ENCODE data around the gene ZFP82.

ZFP82 gene

DNA sequence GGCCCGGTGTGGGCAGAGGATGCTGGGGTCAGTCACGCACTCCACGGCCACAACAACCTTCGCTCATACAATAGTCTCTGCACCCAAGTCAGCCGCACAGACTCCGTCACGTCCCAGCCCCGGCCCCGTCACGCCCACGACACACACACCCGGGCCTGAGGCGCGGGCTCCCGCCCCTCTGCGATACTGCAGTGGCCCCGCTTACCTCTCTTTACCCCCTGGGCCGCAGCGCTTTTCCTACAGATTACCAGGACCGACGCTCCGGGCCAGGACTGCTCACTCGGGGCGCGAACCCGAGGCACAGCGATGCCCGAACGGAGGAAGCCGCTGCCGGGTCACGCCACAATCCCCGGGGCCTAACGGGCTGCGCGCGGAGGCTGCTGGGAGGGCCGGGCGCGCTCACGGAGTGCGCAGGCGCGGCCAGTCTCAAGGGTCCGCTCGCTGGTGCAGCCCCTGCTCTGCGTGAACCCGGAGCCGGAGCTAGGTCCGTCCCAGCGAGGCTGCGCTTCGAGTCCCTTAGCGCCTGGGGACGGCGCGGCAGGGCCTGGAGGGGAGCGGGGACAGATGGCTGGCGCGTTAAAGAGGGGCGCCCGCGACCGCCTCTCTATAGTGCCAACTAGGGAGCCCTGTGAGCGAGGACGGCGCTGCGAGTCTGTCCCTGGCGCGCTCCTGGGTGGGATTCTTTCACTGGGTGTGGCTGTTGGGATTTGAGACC lies at the start of gene ZFP82:
Gene ZFP82, minus strand, starts transcription at position 358 of the 715 bp plus-strand sequence. CDS start 8,855 bp downstream, outside the sequence.
- FAIRE-seq = no peak

- FAIRE-seq = no peak
These were observed 41.6 kb upstream of the ZFP82 start for GRCh38 chr19:36460046-36460445.

DNA sequence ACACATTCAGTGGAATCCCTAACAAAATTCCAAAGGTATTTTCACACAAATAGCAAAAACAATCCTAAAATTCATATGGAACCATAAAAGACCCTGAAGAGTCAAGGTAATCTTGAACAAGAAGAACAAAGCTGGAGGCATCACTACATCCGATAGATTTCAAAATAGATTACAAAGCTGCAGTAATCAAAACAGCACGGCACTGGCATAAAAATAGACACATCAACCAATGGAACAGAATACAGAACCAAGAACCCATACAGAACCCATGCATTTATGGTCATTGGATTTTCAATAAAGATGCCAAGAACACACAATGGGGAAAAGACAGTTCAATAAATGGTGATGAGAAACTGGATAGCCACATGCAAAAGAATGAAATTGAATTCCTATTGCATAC lies 38.4 kb upstream of the ZFP82 start:
- no peak for FAIRE-seq

- no peak for FAIRE-seq
These were observed 30.7 kb upstream of the ZFP82 start for GRCh38 chr19:36449059-36449670.

- FAIRE-seq = no peak
These were observed 22.9 kb upstream of the ZFP82 start for GRCh38 chr19:36441339-36441738.

DNA sequence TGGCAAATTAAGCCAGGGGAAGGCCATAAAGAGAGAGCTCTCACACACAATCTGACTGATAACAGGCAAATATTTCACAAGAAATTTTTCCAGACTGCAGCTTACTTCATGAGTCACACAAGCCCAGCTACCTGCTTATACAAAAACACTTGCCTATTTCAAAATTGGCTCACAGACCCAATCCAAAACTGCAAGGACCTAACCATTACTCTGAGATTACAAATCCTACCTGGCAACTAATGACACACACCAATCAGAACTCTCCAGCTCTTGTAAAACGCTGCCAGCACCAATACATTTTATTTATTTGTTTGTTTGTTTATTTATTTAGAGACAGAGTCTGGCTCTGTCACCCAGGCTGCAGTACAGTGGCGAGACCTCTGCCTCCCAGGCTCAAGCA lies 18.1 kb upstream of the ZFP82 start:
- no peak for FAIRE-seq

DNA sequence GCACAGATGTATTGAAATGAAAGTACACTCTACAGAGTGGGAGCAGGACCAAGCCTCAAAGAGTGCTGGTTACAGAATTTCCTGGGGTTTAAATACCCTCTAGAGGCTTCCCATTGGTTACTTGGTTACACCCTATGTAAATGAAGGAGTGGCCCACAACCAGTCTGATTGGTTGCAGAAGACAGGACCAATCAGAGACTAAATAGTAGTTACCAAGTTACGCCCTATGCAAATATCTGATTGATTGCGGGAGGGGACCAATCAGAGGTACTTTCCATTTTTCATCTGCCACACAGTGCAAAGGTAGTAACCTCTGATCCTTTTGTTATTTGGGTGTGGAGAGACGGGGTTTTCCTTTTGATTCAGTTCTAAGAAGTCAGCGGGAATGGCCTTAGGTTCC lies 5.5 kb upstream of the ZFP82 start:
- no peak for FAIRE-seq

GRCh38 chr19:36421749-36422481 lies 3.5 kb upstream of the ZFP82 start:
- FAIRE-seq = no peak

DNA sequence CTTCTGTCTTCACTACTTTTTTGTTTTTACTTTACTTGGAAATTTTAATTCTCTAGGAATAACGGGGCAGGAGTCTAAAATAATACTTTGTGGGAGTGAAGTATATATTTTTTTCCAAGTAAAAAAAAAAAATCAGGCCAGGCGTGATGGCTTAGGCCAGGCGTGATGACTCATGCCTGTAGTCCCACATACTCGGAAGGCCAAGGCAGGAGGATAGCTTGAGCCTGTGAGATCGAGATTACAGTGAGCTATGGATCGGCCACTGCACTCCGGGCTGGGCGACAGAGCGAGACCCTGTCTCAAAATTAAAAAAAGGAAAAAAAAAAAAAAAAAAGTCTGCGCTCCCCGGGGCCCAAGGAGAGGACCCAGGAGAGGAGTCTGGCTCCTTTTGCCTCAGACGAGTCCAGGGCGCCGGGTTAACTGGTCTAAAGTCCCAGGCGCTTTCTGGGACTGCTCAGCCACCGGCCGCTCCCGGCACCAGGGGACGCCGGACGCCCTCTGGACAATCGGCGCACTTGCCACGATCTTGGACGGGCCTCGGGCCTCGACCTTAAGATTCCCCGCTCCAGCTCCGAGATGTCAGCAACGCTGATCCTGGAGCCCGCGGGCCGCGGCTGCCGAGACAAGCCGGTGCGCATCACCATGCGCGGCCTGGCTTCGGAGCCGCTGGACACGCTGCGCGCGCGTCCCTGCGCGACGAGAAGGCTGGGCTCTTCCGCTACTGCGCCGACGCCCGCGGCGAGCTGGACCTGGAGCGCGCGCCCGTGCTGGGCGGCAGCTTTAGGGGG lies 2.7 kb upstream of the ZFP82 start:
- FAIRE-seq = no peak

DNA sequence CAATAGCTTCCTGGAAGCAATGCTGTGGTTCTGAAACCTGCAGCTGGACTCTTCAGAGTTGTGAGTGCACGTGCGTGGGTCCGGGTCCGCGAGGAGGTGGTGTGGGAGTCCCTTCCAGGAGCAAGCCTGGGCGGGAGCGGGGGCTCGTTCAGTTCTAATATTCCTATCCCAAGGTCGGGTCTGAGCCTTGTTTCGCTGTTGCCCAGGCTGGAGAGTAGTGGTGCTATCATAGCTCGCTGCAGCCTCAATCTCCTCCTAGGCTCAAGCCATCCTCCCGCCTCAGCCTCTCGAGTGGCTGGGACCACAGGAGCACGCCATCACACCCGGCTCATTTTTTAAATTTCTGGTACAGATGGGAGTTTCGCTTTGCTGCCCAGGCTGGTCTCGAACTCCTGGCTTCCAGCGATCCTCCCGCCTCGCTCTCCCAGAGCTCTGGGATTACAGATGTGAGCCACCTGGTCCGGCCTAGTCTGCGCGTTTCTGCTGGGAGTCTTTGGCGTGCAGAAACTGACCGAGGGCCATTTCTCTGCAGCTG lies 625 bp downstream of the ZFP82 start:
- no peak for FAIRE-seq

- FAIRE-seq = no peak
These were observed 8.6 kb downstream of the ZFP82 start for GRCh38 chr19:36409841-36410240.

DNA sequence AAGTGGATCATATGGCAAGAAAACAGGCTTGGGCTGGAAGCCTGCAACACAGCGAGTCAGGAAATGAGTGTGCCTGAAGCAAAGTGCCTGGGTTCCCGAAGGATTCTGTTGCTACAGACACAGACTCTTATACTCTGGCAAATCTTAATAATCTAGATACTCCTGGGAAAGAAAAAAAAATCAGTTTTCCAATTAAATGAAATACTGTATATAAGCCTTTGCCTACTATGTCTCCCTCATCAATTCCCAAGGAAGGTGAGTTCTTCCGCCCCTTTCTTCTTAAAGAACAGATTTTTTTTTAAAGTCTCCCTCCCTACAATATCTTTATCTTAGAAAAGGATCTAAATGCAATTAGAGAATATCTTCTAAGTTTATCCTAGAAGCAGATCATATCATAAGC lies 10.3 kb downstream of the ZFP82 start:
- no peak for FAIRE-seq

DNA sequence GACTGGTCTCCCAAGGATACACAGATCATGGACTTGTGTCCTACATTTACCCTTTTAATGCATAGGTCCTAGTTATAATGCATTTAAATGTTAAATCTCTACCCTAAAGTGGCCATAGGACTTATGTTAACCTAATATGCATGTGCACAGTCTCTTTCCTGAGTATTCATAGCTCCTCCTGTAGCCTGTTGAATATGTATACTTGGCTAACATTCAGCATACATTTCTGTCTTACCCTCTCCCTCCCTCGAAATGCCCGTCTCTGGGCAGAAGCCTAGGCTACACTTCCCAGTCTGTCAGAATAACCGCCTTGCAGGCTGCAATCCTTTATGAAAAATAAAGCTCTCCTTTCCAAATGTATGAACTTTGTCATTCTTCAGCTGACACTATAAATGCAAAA lies 13.9 kb downstream of the ZFP82 start:
- no peak for FAIRE-seq

GRCh38 chr19:36401475-36401874 lies 17.0 kb downstream of the ZFP82 start:
- FAIRE-seq = no peak

GRCh38 chr19:36398571-36398970 lies 19.9 kb downstream of the ZFP82 start:
- FAIRE-seq = no peak

DNA sequence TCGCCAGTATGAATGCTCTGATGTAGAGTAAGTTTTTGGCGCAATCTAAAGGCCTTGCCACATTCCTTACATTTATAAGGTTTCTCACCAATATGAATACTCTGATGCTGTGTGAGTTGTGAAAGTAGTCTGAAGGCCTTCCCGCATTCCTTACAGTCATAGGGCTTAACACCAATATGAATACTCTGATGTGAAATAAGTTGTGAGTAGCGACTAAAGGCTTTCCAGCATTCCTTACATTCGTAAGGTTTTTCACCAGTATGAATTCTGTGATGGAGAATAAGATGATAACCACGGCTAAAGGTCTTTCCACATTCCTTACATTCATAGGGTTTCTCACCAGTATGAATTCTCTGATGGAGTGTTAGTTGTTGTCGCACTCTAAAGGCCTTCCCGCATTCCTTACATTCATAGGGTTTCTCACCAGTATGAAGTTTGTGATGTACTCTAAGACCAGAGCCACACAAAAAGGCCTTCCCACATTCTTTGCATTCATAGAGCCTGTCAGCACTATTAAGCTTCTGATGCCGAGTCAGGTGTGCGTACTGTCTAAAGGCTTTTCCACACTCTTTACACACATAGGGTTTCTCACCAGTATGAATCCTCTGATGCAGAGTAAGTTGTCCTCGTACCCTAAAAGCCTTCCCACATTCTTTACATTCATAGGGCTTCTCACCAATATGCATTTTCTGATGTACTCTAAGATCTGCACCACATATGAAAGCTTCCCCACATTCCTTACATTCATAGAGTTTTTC lies 25.3 kb downstream of the ZFP82 start:
- FAIRE-seq = no peak

GRCh38 chr19:36379510-36379819 lies 39.0 kb downstream of the ZFP82 start:
- no peak for FAIRE-seq

GRCh38 chr19:36378625-36379509 lies 39.6 kb downstream of the ZFP82 start, which contains the start of gene ZFP14:
Gene ZFP14, minus strand, starts transcription at chr19:36379201. Its CDS starts 11,309 bp downstream, at chr19:36367892.
- FAIRE-seq = peak; percentile 44

DNA sequence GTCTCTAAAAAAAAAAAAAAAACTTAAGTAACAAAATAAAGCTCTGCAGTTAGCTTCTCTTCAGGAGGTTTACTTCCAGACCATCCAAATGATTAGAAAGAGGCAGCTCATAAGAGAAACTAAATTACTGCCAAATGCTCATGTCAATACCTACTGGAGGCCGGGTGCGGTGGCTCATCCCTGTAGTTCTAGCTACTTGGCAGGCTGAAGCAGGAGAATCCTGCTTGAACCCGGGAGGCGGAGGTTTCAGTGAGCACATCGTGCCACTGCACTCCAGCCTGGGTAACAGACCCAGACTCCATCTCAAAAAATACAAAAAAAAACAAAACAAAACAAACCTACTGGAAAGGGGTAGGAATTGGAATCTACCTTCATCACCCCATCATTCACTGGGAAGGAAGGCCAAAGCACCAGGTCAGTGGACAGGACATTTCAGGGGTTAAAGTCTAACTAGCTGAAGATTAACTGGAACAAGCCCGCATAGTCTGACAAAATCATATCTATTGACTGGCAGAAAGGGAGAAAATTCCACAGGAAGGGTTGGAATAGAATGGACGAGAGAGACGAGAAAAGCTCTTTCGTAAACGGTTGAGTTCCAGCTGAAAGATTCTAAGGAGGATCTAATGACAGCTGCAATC lies 40.8 kb downstream of the ZFP82 start:
- FAIRE-seq = no peak

DNA sequence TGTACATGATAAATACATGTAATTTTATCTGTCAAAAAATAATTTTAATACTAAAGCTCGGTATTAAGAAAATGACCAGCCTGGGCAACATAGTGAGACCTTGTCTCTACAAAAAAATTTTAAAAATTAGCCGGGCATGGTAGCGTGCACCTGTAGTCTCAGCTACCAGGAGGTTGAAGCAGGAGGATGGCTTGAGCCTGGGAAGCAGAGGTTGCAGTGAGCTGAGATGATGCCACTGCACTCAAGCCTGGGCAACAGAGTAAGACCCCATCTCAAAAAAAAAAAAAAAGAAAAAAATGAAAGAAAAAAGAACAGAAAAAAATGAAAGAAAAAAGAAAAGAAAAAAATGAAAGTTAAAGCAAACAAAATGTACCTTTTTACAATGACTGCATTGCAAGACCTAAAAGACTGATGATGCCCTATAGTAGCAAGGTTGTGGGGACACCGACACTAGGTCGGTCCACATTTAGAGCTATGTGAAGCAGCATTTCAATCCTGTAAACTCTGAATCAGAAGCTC lies 44.7 kb downstream of the ZFP82 start:
- no peak for FAIRE-seq

Measured in A204.1 (cell line).